ENCODE results near the gene KLRF1.

KLRF1 gene

DNA sequence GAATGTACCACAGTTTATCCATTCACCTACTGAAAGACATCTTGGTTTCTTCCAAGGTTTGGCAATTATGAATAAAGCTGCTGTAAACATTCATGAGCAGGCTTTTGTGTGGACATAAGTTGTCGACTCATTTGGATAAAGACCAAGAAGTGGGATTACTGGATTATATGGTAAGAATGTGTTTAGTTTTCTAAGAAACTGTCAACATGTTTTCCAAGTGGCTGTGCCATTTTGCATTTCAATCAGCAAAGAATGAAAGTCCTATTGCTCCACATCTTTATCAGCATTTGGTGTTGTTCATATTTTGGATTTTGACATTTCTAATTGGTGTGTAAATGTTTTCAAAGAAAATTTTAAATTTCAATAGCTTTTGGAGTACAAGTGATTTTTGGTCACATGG lies 27.3 kb upstream of the KLRF1 start:
- DNase-seq (ENCODE audit: low read depth): no peak
- H3K4me3 ChIP-seq (ENCODE audit: low read depth, low read length): no peak overlapping the region
- no peak for TF ChIP-seq MYC (IDR thresholded peaks at IDR 0.05; ENCODE audit: low read depth, low read length)

DNA sequence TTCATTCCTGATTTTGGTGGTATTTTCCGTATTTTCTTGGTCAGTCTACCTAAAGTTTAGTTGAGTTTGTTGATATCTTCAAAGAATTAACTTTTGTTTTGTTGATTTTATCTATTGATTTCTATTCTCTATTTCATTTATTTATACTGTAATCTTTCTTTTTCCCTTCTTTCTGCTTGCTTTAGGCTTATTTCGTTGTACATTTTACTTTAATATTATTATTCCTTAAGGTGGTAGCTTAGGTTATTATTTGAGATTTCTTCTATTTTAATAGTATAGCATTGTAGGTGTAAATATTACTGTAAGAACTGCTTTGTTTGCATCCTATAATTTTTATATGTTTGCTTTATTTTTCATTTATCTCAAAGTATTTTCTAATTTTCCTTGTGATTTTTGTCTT lies 21.4 kb upstream of the KLRF1 start:
- DNase-seq (ENCODE audit: low read depth): no peak
- no peak overlapping the region for H3K4me3 ChIP-seq (ENCODE audit: low read depth, low read length)
- TF ChIP-seq, protein P1, sequence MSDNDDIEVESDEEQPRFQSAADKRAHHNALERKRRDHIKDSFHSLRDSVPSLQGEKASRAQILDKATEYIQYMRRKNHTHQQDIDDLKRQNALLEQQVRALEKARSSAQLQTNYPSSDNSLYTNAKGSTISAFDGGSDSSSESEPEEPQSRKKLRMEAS (IDR thresholded peaks at IDR 0.05; ENCODE audit: low read depth, low read length): no peak
- no peak for TF ChIP-seq POLR2A (IDR thresholded peaks at IDR 0.05; ENCODE audit: extremely low read depth, insufficient read length)
- TF ChIP-seq MYC (IDR thresholded peaks at IDR 0.05; ENCODE audit: low read depth, low read length): no peak
- TF ChIP-seq CTCF (IDR thresholded peaks at IDR 0.05; ENCODE audit: low read depth, low read length): no peak

GRCh38 chr12:9806714-9807113 lies 20.6 kb upstream of the KLRF1 start:
- no peak for DNase-seq (ENCODE audit: low read depth)
- TF ChIP-seq CTCF (IDR thresholded peaks at IDR 0.05; ENCODE audit: low read depth, low read length) (no peak), MYC (IDR thresholded peaks at IDR 0.05; ENCODE audit: low read depth, low read length) (no peak), POLR2A (IDR thresholded peaks at IDR 0.05; ENCODE audit: extremely low read depth, insufficient read length) (no peak)
- TF ChIP-seq, protein P1 (IDR thresholded peaks at IDR 0.05; ENCODE audit: low read depth, low read length): no peak
- H3K4me3 ChIP-seq (ENCODE audit: low read depth, low read length): no peak overlapping the region

GRCh38 chr12:9808504-9808903 lies 18.8 kb upstream of the KLRF1 start:
- DNase-seq (ENCODE audit: low read depth): no peak
- TF ChIP-seq MYC (IDR thresholded peaks at IDR 0.05; ENCODE audit: low read depth, low read length) (no peak), POLR2A (IDR thresholded peaks at IDR 0.05; ENCODE audit: extremely low read depth, insufficient read length) (no peak), CTCF (IDR thresholded peaks at IDR 0.05; ENCODE audit: low read depth, low read length) (no peak)
- TF ChIP-seq, protein P1 (IDR thresholded peaks at IDR 0.05; ENCODE audit: low read depth, low read length): no peak
- H3K4me3 ChIP-seq (ENCODE audit: low read depth, low read length): no peak overlapping the region

GRCh38 chr12:9809338-9809737 lies 17.9 kb upstream of the KLRF1 start:
- no peak overlapping the region for H3K4me3 ChIP-seq (ENCODE audit: low read depth, low read length)
- TF ChIP-seq, protein P1 (IDR thresholded peaks at IDR 0.05; ENCODE audit: low read depth, low read length): no peak
- TF ChIP-seq POLR2A (IDR thresholded peaks at IDR 0.05; ENCODE audit: extremely low read depth, insufficient read length) (no peak), MYC (IDR thresholded peaks at IDR 0.05; ENCODE audit: low read depth, low read length) (no peak), CTCF (IDR thresholded peaks at IDR 0.05; ENCODE audit: low read depth, low read length) (no peak)

DNA sequence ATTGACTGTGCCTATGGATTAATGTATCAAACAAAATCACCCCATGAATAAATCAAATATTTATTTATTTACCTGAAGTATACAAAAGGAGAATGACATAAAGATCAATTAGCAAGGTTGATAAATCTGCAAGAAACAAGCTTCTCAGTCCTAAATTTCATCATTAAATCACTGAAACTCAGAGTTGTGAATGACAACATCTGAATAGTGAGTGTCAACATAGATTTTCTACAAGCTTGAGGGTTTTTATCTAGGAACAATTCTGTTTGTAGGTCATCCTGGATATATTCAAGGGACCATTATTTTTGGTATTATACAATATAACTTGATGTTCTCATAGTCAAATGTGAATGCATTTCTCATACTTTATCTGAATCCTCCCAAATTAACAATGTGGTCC lies 17.4 kb upstream of the KLRF1 start:
- no peak for DNase-seq (ENCODE audit: low read depth)
- no peak overlapping the region for H3K4me3 ChIP-seq (ENCODE audit: low read depth, low read length)
- TF ChIP-seq CTCF (IDR thresholded peaks at IDR 0.05; ENCODE audit: low read depth, low read length) (no peak), POLR2A (IDR thresholded peaks at IDR 0.05; ENCODE audit: extremely low read depth, insufficient read length) (no peak), MYC (IDR thresholded peaks at IDR 0.05; ENCODE audit: low read depth, low read length) (no peak)
- TF ChIP-seq, protein P1 (IDR thresholded peaks at IDR 0.05; ENCODE audit: low read depth, low read length): no peak

More at GRCh38 chr12:9809338-9809737, 17.9 kb upstream of the KLRF1 start:
- DNase-seq (ENCODE audit: low read depth): no peak
